Fibroblast of villous mesenchyme (primary cell): ENCODE measurements around the gene TEX47. TPM values are rescaled to one million over a fixed set of nuclear protein-coding genes. Genes with fewer than 3 reads are reported as not detected.

ENCODE experiments used
- DNase-seq: peaks from one replicate; pipeline ENCODE4 v3.0.0-alpha.2; 2010; ENCODE audit warnings: low read depth
- H3K4me3 ChIP-seq: 2 replicates; pipeline ENCODE4 v1.5.1; 2011; ENCODE audit warnings: low read depth, mild to moderate bottlenecking, low read length
- small RNA-seq: library from RNA; depleted of rRNA; stranded (forward); fragments of <200 nt; gene quantifications from one replicate; pipeline ENCODE3, GENCODE V24; 2012
- total RNA-seq: library from RNA; depleted of rRNA; stranded (reverse); fragments of >200 nt; gene quantifications from 2 replicates; pipeline ENCODE4 v1.2.3, GENCODE V29; 2012
- TF ChIP-seq, protein P1 (sequence below): IDR thresholded peaks from 2 replicates; pipeline ENCODE4 v1.5.1; 2012; ENCODE audit warnings: low read depth, mild to moderate bottlenecking, low read length; ENCODE audit not compliant: insufficient read depth

The TEX47 gene
- total RNA-seq, 1 donor = not detected

DNA sequence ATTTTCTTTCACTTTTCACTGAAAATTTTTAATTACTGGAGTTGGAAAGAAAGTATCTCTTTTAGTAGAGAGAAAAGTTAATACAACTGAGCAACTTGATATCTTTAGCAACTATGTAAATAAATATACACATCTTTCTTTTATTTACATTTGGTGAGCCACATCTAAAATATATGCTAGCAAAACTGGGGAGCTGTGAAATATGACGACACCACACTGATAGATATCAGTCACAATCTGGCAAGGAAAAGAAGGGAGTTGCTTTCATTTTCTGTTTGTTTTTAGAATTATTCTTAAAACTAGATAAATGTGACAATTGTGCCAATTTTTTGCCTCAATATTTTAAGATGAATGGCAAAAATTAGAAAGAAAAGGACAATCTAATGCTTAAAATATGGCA is 38.7 kb downstream of the TEX47 start:
- H3K4me3 ChIP-seq = no peak overlapping the region
- no peak for DNase-seq
- TF ChIP-seq, protein P1, sequence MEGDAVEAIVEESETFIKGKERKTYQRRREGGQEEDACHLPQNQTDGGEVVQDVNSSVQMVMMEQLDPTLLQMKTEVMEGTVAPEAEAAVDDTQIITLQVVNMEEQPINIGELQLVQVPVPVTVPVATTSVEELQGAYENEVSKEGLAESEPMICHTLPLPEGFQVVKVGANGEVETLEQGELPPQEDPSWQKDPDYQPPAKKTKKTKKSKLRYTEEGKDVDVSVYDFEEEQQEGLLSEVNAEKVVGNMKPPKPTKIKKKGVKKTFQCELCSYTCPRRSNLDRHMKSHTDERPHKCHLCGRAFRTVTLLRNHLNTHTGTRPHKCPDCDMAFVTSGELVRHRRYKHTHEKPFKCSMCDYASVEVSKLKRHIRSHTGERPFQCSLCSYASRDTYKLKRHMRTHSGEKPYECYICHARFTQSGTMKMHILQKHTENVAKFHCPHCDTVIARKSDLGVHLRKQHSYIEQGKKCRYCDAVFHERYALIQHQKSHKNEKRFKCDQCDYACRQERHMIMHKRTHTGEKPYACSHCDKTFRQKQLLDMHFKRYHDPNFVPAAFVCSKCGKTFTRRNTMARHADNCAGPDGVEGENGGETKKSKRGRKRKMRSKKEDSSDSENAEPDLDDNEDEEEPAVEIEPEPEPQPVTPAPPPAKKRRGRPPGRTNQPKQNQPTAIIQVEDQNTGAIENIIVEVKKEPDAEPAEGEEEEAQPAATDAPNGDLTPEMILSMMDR = no peak

DNA sequence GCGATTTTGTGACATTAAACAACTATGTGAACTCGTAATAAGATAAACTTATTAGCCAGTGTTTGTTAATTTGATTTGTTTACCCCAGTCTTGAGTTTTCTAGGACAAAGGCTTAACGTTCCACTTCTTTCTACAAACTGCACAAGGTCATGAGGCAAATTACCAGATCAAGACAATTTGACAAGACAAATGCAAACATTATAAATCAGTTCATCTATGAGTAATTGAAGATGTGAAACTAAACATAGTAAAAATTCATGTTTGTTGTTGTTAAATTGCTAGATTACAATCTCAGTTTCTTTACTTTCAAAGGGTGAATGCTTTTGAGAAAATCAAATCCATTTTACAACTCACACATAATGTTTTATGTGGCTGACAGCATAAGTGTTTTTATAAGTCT is 49.4 kb downstream of the TEX47 start:
- TF ChIP-seq, protein P1 = no peak
- DNase-seq = no peak
- H3K4me3 ChIP-seq = no peak overlapping the region

Small RNAs within 50 kb of the gene (small RNA-seq; reads per million reads assigned to genes)
- not detected for gene AC002127.1

Other genes starting within 250 kb of the TEX47 start
- gene ZNF804B, start 36.0 kb downstream of the TEX47 start, total RNA-seq = under 0.01 TPM in 1 of 2 replicates, not detected in the other